Activated naive CD4-positive, alpha-beta T cell treated with anti-CD3 and anti-CD28 coated beads for 36 hours (primary cell): Measurements from ENCODE around the gene TARM1. TPM values are rescaled to one million over a fixed set of nuclear protein-coding genes. Genes with fewer than 3 reads are reported as not detected.
"Not testable (repeated sequence)": the region's sequence is repeated elsewhere in the genome, so short reads cannot be mapped to it uniquely, and the experiment has no call there.

Experiments
- CTCF ChIA-PET: fragments of 350-600 bp; sonication (Branson Sonifier 250); formaldehyde crosslinking; loops from one replicate; lab custom pipeline; 2021; ENCODE audit warnings: antibody characterized with exemption; lab: Charles Lee
- DNase-seq: peaks from one replicate; pipeline ENCODE4 v3.0.0-alpha.2; 2020
- H3K27ac Mint-ChIP-seq: one replicate; pipeline ENCODE4 v1.8.0; 2021; ENCODE audit warnings: mild to moderate bottlenecking, mixed read lengths
- H3K27me3 Mint-ChIP-seq: one replicate; pipeline ENCODE4 v1.8.0; 2021; ENCODE audit warnings: low read depth, mixed read lengths
- H3K36me3 Mint-ChIP-seq: one replicate; pipeline ENCODE4 v1.8.0; 2021; ENCODE audit warnings: low read depth, mixed read lengths
- H3K4me1 Mint-ChIP-seq: one replicate; pipeline ENCODE4 v1.8.0; 2021; ENCODE audit warnings: low read depth, mixed read lengths
- H3K4me3 Mint-ChIP-seq: one replicate; pipeline ENCODE4 v1.8.0; 2021; ENCODE audit warnings: mild to moderate bottlenecking, moderate library complexity, mixed read lengths
- H3K9me3 Mint-ChIP-seq: one replicate; pipeline ENCODE4 v1.8.0; 2021; ENCODE audit warnings: mixed read lengths
- intact Hi-C: fragments of 100-400 bp; cut with micrococcal nuclease; formaldehyde crosslinking; loops from one replicate; pipeline ENCODE4 v1.15.1; 2023
- total RNA-seq, 2 experiments: library from RNA; stranded (reverse); gene quantifications; one replicate each; pipeline ENCODE4 v1.2.3, GENCODE V29; 2021

TARM1 gene
- total RNA-seq, 2 experiments from 2014 or later: not detected

GRCh38 chr19:54095859-54096616, 14.9 kb upstream of the TARM1 start:
- H3K9me3 Mint-ChIP-seq, H3K36me3 Mint-ChIP-seq, H3K27ac Mint-ChIP-seq, intact Hi-C loops, H3K4me1 Mint-ChIP-seq: not testable (repeated sequence)
- peak overlapping the region; percentile 64 for H3K4me3 Mint-ChIP-seq
- H3K27me3 Mint-ChIP-seq: peaks cover 11% of the 10 kb centered on the region
- CTCF ChIA-PET: interaction anchor here (1.0 kb wide), 1 partner anchor 14 kb away, joined by 3 read pairs; no protein-coding TSS in a partner anchor
- DNase-seq: peak; percentile 56

- intact Hi-C loops: no loop called here
Observed at GRCh38 chr19:54095136-54095858, 14.1 kb upstream of the TARM1 start.

DNA sequence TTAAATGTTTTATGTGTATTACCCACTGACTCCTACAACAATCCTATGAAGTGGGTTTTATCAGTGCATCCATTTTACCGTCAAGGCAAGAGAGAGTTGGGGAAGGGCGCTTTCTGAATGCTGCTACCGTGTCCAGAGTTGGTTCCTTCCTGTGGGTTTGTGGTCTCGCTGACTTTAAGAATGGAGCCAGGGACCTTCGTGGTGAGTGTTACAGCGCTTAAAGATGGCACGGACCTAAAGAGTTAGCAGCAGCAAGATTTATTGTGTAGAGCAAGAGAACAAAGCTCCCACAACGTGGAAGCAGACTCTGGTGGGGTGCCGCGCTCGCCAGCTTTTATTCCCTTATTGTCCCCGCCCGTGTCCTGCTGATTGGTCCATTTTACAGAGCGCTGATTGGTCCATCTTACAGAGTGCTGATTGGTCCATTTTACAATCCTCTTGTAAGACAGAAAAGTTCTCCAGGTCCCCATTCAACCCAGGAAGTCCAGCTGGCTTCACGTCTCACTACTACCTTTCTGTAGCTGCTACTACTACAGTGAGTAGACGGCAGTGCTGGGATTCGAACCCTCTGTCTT, 13.3 kb upstream of the TARM1 start:
- no peak overlapping the region for H3K27ac Mint-ChIP-seq
- H3K36me3 Mint-ChIP-seq: no peaks in the 10 kb centered on the region
- DNase-seq: no peak
- CTCF ChIA-PET: interaction anchor here (0.7 to 0.8 kb wide), 2 partner anchors 302 to 352 kb away, joined by 3 to 4 read pairs; no protein-coding TSS in a partner anchor
- no peak overlapping the region for H3K4me3 Mint-ChIP-seq
- H3K27me3 Mint-ChIP-seq: peaks cover 11% of the 10 kb centered on the region
- peaks cover 10% of the 10 kb centered on the region for H3K4me1 Mint-ChIP-seq
- intact Hi-C loops: no loop called here
- H3K9me3 Mint-ChIP-seq: no peaks in the 10 kb centered on the region

More at GRCh38 chr19:54095136-54095858, 14.1 kb upstream of the TARM1 start:
- H3K27ac Mint-ChIP-seq: no peak overlapping the region
- no peak for DNase-seq
- no peaks in the 10 kb centered on the region for H3K9me3 Mint-ChIP-seq
- H3K36me3 Mint-ChIP-seq: no peaks in the 10 kb centered on the region
- CTCF ChIA-PET: interaction anchor here (0.8 to 1.0 kb wide), 2 partner anchors 13 to 303 kb away, joined by 3 read pairs; no protein-coding TSS in a partner anchor
- H3K4me3 Mint-ChIP-seq: peak overlapping the region; percentile 21
- peaks cover 10% of the 10 kb centered on the region for H3K4me1 Mint-ChIP-seq
- H3K27me3 Mint-ChIP-seq: peaks cover 11% of the 10 kb centered on the region

GRCh38 chr19:54084410-54084809, 3.2 kb upstream of the TARM1 start:
- Mint-ChIP-seq H3K27me3 (peaks cover 1% of the 10 kb centered on the region), H3K4me3 (no peak overlapping the region), H3K9me3 (peaks cover 6% of the 10 kb centered on the region), H3K27ac (no peak overlapping the region), H3K4me1 (no peaks in the 10 kb centered on the region), H3K36me3 (peaks cover 1% of the 10 kb centered on the region)
- CTCF ChIA-PET: no interaction called here
- intact Hi-C loops: no loop called here
- no peak for DNase-seq

GRCh38 chr19:54077334-54077733, 3.8 kb downstream of the TARM1 start:
- Mint-ChIP-seq H3K4me1 (no peaks in the 10 kb centered on the region), H3K9me3 (peaks cover 3% of the 10 kb centered on the region), H3K27ac (no peak overlapping the region), H3K36me3 (peaks cover 1% of the 10 kb centered on the region), H3K27me3 (no peaks in the 10 kb centered on the region), H3K4me3 (no peak overlapping the region)
- DNase-seq: no peak
- intact Hi-C loops: no loop called here
- CTCF ChIA-PET: no interaction called here

GRCh38 chr19:54074851-54075250, 6.3 kb downstream of the TARM1 start:
- Mint-ChIP-seq H3K9me3 (no peaks in the 10 kb centered on the region), H3K27ac (no peak overlapping the region), H3K36me3 (peaks cover 1% of the 10 kb centered on the region), H3K4me1 (no peaks in the 10 kb centered on the region), H3K4me3 (no peak overlapping the region), H3K27me3 (peaks cover 3% of the 10 kb centered on the region)
- CTCF ChIA-PET: no interaction called here
- DNase-seq: no peak
- intact Hi-C loops: no loop called here

- Mint-ChIP-seq H3K27me3 (peaks cover 3% of the 10 kb centered on the region), H3K9me3 (no peaks in the 10 kb centered on the region), H3K4me3 (no peak overlapping the region), H3K27ac (no peak overlapping the region), H3K4me1 (no peaks in the 10 kb centered on the region), H3K36me3 (no peaks in the 10 kb centered on the region)
- intact Hi-C loops: no loop called here
- DNase-seq: no peak
- CTCF ChIA-PET: no interaction called here
Observed at GRCh38 chr19:54073829-54074228, 7.3 kb downstream of the TARM1 start.

DNA sequence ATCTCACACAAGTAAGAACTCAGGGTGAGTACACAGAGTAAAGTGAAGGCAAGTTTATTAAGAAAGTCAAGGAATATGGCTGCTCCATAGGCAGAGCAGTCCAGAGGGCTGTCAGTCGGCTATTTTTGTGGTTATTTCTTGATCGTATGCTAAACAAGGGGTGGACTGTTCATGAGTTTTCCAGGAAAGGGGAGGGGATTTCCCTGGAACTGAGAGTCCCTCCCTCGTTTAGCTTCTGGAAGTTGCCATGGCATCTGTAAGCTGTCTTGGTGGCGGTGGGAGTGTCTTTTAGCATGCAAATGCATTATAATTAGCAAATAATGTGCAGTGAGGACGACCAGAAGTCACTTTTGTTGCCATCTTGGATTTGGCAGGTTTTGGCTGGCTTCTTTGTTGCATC, 11.7 kb downstream of the TARM1 start:
- H3K4me3 Mint-ChIP-seq: no peak overlapping the region
- intact Hi-C loops: no loop called here
- no peaks in the 10 kb centered on the region for H3K9me3 Mint-ChIP-seq
- no peak for DNase-seq
- no peaks in the 10 kb centered on the region for H3K4me1 Mint-ChIP-seq
- H3K27ac Mint-ChIP-seq: no peak overlapping the region
- no peaks in the 10 kb centered on the region for H3K36me3 Mint-ChIP-seq
- CTCF ChIA-PET: no interaction called here
- H3K27me3 Mint-ChIP-seq: peaks cover 7% of the 10 kb centered on the region

DNA sequence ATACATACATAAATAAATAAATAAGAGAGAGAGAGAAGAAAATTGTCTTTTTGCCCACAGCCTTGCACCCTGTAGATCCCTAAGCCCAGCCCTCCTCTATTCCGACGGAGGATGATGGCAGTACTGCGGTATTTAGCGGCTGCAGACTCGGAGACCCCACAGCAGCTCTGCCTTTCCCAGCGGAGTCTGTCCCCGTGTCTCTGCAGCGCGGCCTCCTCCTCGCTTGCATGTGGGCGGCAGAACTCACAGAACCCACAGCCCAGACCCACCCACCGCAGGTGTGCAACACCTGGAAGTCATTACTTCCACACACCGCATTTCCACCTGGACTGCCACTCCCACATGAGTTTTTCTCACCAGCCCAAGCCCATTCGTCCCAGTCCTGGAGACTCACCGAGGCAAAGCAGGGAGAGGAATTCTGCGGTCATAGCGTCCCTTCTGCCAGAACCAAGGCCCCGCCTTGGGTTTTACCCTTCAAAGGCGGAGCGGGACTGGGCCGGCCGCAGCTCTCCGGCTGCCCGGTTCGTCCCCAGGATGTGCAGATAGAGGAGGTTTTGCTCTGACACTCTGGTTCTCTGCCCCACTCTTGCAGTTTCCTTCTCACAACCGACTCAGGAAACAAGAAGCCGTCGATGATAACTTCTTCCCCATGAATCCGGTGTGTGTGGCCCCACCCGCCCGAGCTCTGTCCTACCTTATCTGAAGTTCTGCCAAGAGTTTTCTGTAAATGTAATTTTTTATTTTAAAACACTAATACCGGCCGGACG, 17.6 kb downstream of the TARM1 start, which contains the start of gene VSTM1:
Gene VSTM1, minus strand, starts transcription at position 548 of the 767 bp plus-strand sequence. Its CDS starts 120 bp downstream, at position 428.
- H3K9me3 Mint-ChIP-seq: no peaks in the 10 kb centered on the region
- H3K27me3 Mint-ChIP-seq: peaks cover 11% of the 10 kb centered on the region
- H3K36me3 Mint-ChIP-seq: no peaks in the 10 kb centered on the region
- no peaks in the 10 kb centered on the region for H3K4me1 Mint-ChIP-seq
- CTCF ChIA-PET: interaction anchor here (0.6 kb wide), 1 partner anchor 288 kb away, joined by 8 read pairs; no protein-coding TSS in a partner anchor
- H3K27ac Mint-ChIP-seq: no peak within 1 kb of the TSS
- intact Hi-C loops: no loop called here
- DNase-seq: no peak
- no peak within 1 kb of the TSS for H3K4me3 Mint-ChIP-seq

DNA sequence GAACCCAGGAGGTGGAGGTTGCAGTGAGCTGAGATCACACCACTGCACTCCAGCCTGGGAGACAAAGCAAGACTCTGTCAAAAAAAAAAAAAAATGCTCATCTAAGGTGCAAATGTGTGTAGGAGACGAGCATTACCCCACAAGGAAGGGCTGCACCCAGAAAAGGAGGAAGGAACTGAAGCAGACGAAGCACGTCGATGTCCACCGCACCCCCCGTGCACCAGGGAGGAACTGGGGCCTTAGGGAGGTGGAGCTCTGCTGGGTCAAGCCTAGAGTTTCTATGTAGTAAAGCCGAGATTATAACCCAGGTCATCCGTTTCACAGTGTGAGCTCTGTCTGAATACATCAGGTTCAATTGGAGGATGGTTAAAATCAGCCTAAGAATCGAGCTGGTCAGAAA, 18.5 kb downstream of the TARM1 start:
- Mint-ChIP-seq H3K9me3 (no peaks in the 10 kb centered on the region), H3K4me1 (no peaks in the 10 kb centered on the region), H3K4me3 (no peak overlapping the region), H3K27ac (no peak overlapping the region), H3K27me3 (peaks cover 11% of the 10 kb centered on the region), H3K36me3 (no peaks in the 10 kb centered on the region)
- intact Hi-C loops: no loop called here
- CTCF ChIA-PET: interaction anchor here (0.6 kb wide), 1 partner anchor 287 kb away, joined by 8 read pairs; no protein-coding TSS in a partner anchor
- DNase-seq: no peak

DNA sequence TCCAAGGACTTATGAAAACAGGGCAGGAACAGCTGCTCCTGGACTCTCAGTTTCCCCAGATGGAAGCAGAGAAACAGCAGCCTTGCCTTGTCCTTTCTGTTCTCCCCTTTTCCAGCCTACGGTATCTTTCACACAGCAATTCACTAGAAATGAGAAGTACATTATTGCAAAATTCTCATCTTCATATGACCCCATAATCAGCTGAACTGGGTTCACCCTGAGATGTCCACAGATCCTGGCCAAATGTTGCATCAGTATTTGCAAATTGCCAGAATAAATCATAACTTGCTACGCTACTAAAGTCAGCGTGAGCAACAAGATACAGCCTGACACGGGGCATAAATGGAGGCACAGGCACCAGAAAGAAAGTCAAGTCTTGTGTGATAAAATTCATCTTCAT, 33.5 kb downstream of the TARM1 start:
- no peaks in the 10 kb centered on the region for H3K4me1 Mint-ChIP-seq
- intact Hi-C loops: no loop called here
- no peak overlapping the region for H3K27ac Mint-ChIP-seq
- H3K27me3 Mint-ChIP-seq: peaks cover 15% of the 10 kb centered on the region
- DNase-seq: no peak
- H3K36me3 Mint-ChIP-seq: no peaks in the 10 kb centered on the region
- CTCF ChIA-PET: no interaction called here
- no peak overlapping the region for H3K4me3 Mint-ChIP-seq
- no peaks in the 10 kb centered on the region for H3K9me3 Mint-ChIP-seq

- H3K9me3 Mint-ChIP-seq: no peaks in the 10 kb centered on the region
- no peak overlapping the region for H3K4me3 Mint-ChIP-seq
- no peaks in the 10 kb centered on the region for H3K36me3 Mint-ChIP-seq
- DNase-seq: no peak
- peaks cover 17% of the 10 kb centered on the region for H3K27me3 Mint-ChIP-seq
- no peaks in the 10 kb centered on the region for H3K4me1 Mint-ChIP-seq
- CTCF ChIA-PET: interaction anchor here (0.9 to 1.0 kb wide), 2 partner anchors 98 to 253 kb away, joined by 3 read pairs; no protein-coding TSS in a partner anchor
- intact Hi-C loops: no loop called here
- no peak overlapping the region for H3K27ac Mint-ChIP-seq
Observed at GRCh38 chr19:54045771-54046170, 35.4 kb downstream of the TARM1 start.
